DMS53 (cell line): ENCODE results near the gene CXCR4.

Source experiments
- DNase-seq: peaks from one replicate; lab custom pipeline; 2025; lab: John Stamatoyannopoulos, UW

Gene CXCR4

DNA sequence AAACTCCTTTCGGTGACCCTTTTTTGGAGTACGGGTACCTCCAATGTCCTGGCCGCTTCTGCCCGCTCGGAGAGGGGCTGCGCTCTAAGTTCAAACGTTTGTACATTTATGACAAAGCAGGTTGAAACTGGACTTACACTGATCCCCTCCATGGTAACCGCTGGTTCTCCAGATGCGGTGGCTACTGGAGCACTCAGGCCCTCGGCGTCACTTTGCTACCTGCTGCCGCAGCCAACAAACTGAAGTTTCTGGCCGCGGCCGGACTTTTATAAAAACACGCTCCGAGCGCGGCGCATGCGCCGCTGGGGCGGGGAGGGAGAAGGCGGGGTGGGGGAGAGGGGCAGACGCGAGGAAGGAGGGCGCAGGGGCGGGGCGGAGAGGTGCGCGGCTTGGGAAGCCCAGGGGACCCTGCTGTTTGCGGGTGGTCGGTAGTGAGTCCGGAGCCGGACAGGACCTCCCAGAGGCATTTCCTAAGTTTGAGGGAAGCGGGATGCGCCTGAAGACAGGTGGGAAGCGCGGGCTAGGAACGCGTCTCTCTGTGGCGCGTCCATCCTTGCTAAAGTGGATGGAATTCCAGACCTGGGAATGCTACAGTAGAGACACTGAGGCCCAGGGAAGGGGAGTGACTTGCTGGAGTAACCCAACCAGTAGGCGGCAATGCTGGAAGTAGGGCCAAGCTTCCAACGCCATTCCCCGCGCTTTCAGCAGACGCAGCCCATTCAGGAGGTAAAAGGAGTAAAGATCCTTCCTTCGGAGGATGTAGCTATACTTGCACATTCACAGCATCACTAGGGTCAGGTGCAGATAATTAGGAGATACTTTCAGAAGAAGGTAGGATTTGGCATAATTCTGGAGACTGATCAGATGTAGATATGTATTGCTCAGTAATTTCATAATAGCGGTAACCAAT is at the start of gene CXCR4:
TSS of gene CXCR4 (minus strand) at position 241 of the 910 bp plus-strand sequence. CDS start at position 152, 89 bp downstream.
- peak; percentile 65 for DNase-seq

DNA sequence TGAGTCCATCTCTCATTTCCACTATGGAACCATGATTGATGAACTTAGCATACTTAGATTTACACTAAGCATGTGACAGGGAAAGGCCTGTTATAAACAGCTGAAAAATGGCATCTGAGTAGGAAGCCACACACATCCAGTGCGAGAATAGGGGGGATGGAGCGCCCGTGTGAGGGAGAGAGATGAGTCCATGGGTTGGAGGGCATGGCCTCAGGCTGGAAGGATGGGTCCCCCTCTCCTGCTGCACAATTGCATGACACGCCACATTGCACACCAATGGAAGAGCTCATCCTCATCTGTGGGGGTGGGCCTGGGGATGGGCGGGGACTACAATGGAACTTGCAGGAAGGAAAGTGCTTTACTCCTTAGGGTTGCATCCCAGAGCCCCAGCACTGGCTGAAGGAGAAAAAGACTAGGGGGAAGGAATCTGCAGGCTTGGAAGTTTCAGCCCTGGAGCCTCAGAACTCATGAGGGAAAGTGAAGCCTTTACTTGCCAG is 46.4 kb upstream of the CXCR4 start:
- no peak for DNase-seq

DNA sequence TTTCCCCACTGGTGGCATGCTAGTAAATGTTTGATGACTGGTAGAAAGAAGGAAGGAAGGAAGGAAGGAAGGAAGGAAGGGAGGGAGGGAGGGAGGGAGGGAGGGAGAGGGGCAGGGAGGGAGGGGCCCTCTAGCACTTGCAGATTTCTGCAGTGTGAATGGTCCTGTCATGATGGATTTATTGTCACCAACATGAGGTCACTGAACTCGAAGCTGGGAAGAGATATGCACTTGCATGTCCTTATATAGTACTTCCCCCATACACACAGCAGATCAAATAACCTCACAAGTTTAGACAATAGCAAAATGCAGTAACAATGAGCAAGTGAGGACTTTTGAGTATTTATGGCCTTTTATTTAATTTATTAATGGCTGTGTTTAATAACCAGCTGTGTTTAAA is 44.5 kb upstream of the CXCR4 start:
- DNase-seq = no peak

DNA sequence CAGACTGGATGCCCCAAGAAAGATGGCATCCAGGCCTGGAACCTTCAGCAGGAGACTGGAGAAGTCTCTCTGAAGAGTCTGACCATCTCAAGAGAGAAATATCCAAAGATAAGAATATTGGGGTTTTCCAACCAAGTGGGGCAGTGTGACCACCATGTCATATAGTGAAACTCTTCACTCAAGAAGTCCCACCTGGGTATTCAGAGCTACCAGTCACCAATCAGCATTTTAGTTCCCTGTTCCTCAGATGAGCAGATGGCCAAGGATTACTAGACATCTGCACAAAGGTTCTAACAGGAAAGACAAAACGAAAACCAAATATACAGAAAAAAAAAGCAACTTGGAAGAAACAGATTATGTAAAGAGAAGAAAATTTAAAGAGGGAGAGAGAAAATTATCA is 38.5 kb upstream of the CXCR4 start:
- DNase-seq = no peak

DNA sequence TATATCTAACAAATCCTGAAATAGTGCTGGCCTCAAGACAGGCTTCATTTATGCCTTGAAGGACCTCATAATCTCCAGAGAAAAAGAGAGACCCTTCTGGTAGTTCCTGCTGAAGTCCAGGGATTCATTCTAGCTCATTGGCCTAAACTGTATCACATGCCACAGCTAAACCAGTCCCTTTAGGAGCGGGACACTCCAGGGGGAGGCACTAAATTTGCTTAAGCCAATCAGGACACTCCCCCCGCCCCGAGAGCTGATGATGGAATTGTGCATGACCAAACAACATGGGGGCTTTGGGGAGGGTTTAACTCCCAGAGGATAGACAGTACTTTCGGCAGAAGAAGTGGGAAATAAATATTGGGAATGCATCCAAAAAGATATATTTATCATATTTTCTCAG is 36.4 kb upstream of the CXCR4 start:
- no peak for DNase-seq

DNA sequence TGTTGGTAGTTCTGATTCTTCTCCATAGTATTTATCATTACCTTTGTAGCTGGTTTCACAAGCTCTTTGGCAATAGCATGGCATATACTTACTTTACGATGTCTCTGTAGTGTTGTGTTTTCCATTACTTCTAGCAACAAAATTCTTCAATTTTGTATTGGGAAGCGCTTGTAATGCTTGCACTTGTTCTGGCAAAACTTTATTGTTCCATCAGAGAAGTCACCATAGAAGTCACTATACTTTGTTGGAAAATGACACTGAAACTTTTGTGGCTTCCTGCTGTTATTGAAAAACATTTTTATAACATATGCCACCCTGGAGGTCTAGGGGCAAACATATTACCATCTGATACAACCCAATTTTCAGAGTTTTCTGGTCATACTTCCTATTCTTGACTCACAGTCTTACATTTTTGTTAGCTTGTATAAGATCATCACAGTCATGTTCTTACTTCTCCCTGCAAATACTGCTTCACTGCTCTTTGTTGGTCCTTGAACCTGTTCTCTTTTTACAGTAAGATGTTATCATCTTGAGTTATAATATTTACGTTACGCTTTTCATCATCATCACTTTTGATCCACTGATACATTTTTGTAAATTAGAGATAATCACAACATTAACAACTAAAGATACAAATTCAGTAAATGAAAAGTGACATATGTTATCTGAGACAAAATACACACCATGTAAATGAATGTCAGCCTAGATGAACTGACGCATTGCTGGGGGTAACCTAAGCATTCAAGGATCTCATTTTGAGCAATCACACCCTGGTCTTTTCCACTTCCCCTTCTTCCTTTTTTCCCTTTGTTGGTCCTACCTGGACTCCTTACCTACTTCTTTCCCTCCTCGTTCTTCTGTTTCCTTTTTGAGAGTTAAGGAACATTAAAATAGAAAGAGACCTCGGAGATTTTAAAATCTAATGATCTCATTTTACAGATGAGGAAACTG is 33.3 kb upstream of the CXCR4 start:
- DNase-seq = no peak

DNA sequence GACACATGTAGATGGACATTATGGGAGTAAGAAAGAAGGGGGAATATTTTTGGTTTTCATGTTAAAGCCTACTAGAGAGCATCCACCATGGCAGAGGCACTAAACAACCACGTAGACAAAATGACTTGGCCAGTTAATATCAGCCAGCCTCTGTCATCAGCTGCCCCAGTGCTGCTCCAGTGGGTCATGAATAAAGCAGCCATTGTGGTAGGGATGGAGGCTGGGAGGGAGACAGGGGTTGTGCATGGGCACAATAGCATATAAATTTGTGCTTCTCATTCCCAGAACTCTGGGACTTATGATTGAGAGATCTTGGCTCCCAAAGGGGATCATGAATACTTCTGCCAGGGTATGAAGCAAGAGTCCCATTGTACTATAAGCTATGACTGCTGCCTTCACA is 31.1 kb upstream of the CXCR4 start:
- DNase-seq = no peak

DNA sequence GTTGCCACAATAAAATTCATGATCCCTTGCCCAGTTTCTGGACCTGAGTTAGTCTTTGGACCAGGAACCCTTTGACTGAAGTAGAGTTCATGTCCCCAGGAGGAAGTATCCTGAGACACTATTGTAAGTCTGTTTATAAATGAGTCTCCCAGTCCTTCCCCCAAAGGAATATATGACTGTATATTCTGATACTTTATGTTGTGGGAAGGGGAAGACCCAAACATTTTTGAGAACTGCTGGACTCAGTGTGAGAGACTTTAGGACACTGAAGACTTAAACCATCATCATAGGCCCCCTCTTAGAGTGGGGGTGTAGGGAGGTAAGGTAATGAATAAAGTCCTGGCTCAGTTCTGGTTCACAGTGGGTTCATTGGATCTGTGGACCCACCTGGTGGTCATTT is 28.6 kb upstream of the CXCR4 start:
- DNase-seq = no peak

DNA sequence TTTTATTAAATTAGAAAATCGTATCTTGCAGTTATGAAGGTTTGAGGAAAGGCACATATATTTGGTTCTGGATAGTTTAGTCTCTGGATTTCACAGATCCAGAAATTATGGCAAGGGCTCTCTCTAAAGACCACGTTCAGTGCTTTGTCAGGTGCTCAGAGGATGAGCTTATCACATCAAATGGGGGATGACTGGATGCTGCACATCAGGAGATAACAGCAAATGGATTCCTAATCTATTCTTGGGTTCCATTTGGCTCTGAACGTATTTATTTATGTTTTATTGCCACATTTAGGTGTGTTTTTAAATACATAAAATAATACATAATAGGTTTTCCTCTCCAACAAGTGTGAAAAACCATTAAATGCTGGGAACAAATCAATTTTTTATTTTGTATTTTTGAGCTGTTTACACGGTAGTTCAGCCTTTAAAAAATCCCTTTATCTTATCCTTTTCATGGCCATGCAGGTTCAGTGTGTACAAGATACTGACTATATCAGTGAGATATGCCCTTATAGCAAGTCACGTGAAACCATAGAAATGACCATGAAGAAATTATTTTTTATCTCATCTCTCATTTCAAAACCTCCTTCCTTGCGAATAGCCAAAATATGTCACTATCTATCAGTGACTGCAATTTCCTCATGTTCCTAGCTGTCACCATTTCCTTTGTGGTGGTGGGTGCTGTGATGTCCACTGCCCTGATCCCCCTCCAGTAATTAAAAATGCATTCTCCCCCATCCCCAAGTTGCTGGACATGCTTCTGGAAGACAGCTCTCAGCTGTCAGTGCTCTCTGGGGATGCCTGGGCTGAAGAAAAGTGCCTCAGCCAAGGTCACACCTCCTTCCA is 25.9 kb upstream of the CXCR4 start:
- DNase-seq = no peak

DNA sequence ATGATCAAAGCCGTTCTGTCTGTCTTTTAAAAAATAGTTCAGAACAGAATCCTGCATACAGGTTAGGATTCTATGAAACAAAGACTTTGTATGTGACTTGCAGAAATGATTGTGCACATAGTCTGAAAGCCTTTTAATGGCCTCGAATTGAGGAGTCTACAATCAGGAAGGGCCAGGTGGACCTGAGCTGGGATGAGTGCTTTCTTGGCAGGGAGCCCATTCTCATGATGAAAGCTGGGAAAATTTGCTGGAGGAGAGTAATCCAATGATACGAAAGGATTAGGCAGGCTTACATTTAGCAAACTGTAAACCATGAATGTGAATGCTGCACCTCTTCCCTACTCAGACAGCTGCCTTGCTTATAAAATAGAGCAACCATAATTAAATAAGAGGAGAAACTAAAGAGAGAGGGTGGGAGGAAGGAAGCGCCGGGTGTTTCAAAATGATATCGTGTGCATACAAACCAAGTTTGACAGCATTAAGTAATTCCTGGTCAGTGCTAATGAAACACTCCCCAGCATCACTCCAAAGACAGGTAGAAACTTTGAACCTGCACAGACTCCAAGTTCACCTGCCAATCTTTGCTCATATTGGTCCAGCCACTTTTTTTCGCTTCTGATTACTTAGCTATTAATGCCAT is 23.7 kb upstream of the CXCR4 start:
- peak; percentile 79 for DNase-seq

DNA sequence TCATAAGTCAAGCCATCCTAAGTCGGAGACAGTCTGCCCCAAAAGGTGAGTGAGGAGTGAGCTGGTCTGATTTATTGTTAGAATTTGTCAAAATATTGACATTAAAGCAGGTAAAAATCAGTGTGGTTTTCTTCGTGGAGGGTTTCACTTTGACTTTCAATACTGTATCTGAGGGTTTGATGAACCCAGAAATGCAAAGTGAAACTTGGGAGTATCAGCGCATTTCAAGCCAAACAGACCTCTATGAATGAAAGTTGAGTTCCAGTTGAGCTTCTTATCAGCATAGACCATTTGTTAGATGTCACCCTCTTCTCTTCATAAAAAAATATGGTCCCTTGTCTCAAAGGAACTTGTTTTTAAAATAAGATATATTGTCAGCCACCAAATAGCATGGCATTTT is 21.7 kb upstream of the CXCR4 start:
- no peak for DNase-seq

DNA sequence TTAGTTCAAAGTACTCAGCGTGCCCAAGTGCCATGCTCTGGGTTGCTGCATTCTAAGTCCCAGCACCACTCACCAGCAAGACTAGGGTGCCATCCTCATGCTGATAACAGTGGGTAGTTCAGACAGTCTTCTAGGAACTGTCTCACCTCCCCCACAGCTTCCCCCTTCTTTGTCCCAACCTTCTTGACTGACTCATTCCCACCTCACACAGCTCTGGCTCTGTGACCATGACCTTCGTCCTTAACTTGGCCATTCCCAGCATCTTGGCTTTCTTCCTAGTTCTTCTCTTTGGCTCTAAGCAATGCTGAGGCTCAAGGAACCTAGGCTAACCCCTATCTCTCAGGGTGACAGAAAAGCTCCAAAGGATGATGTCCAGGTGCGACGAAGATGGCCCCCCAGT is 20.0 kb upstream of the CXCR4 start:
- no peak for DNase-seq

DNA sequence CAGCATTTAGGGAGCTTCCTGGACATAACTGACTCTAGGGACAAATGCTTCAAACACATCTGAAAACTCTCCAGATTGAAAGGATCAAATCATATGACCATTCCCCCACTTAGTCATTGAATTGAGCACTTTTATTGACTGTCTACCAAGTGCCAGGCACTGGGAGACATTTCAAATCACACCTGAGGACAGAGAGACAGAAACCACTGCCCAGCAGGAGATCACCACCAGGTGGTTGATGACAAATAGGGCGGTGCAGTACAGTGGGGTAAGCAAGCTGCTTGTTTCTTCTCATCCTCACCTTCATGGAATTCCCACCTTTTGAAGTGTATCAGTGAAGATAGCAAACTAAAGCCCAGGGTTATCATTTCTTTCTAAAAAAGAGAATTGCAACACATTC is 19.0 kb upstream of the CXCR4 start:
- DNase-seq = peak; percentile 3

DNA sequence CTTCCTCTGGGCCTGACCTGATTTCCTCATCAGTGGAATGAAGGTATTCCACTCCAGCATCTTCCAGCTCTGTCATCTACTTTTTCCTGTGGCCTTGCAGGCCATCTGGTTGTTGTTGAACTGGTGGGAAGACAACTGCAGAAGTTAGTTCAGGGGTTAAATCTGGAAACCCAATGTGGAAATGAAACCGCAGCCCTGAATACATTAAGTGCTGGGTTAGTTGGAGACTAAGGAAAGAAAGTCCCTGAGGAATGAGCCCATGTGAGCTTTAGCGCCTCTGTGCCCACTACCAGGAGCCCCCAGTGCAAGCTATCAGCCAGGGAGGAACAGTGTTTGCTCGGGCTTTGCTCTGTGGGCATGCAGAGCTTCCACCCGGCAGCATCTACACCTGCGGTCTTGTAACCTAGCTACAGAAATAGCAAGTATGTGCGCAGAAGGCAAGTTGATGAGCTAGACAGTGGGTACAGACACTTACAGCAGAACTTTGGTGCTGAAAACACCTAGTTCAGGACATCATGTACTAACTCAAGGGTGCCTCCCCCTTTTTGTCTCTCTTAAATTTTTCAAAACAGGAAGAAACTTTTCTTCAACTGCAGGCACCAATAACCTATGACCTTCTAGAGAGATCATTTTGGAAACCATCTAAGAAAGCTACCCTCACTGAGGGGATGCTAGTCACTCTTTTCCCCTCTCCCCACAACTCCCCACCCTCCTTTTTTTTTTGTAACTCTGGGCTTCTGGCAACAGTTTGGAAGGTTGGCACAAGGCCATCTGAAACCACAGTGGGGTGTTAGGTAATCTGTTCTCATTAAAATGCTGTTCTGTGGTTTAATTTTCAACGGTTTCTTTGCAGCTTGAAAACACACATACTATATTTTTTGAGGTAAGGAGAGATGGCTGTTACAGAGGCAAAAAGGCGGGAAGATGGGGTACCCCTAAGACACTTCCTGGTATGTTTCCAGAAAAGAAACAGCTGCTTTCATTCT is 18.3 kb upstream of the CXCR4 start:
- no peak for DNase-seq

DNA sequence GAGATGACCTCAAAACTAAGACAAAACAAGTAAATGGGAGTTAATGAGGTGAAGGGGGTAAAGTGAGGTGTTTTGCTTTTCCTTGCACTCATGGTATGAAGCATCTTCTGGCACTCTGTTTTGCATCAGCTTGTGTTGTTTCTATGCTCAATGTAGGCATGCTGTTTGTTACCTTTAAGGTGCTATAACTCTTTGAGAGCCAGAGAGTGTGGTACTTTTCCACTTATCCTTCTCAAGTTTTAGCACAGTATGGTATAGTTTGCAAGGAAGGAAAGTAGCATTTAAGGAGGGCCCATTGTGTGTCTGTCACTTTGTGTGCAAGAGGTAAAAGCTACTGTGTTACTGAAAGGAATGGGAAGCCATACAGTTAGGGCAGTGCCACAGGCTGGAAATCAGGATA is 17.5 kb upstream of the CXCR4 start:
- DNase-seq = no peak

DNA sequence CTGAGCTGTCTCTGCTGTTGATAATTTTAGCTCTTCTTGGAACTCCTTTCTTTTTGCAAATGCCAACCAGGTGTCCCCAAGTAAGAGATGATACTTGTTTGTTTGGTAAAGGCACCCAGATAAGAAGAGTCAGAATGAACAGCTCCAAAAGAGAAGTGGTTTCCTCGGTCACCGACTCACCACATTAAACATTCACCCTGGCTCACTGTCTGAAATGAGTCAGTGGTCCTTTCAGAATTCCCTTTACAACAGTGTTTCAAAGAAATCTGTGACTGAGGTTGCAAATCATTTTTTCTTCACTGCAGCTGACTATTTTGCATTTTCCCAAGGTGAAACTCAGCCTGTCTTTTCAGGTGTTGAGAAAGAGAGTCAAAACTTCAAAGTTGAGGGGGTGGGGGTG is 16.2 kb upstream of the CXCR4 start:
- DNase-seq = no peak

DNA sequence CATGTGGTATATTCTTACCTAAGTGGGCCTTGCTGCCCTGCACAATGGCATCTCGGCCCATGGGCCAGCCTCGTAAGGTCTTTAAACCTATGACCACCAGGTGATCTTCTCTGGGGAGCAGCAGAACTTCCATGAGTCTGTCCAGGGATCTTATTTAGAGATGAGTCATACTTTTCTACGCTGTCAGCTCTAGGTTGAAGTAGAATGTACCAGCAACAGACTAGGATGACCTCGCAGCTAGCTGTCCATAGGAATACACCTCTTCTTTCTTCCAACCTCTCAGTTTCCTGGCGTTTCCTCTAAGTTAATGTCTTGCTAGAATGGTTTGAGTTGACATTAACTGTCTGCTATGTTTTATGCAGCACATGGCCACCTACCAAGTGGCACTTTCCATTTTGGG is 15.6 kb upstream of the CXCR4 start:
- peak; percentile 11 for DNase-seq

DNA sequence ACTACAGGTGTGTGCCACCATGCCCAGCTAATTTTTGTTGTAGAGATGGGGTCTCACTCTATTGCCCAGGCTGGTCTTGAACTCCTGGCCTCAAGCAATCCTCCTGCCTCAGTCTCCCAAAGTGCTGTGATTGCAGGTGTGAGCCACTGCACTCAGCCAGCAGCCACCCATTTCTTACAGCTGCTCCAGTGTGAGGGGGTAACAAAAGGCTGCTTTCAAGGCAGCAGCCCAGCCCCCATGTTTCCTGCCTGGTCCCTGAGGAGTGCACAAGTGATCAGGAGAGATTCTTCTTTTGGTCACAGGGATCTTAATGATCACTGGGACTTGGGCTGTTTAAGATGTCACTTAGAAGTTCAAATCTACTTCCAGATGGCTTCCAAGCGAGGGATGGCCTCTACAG is 15.2 kb upstream of the CXCR4 start:
- no peak for DNase-seq

DNA sequence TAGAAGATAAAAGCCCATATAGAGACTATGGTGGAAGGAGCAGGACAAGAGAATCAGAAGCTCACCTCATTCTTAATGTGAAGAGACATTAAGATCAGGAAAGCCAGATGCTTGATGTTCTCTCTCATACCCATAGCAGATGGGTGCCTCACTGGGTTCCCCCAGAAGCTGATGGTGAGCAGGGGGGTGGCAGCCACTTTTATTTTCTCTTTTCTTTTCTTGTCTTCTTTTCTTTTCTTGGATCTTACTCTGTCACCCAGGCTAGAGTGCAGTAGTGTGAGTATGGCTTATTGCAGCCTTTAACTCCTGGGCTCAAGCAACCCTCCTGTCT is 14.8 kb upstream of the CXCR4 start:
- no peak for DNase-seq
